Pancreas (tissue), 10 donors: ENCODE data around the gene PRR4. TPM values are rescaled to one million over a fixed set of nuclear protein-coding genes. Genes with fewer than 3 reads are reported as not detected.

ENCODE experiments used
- ATAC-seq, 4 donors: fragments of 200-7000 bp; cut with Tn5 transposase; one replicate each; pipeline versions ENCODE4 v1.8.0 to v1.9.1; 2020; ENCODE audit warnings: mild to moderate bottlenecking in 4 of 4, moderate library complexity in 4 of 4
- DNase-seq, 6 donors: peaks; one replicate each; pipeline ENCODE4 v3.0.0-alpha.2; 2020
- FAIRE-seq: peaks from 2 replicates; lab custom pipeline; 2012; peaks lifted over from hg19 to GRCh38; lab: Jason Lieb, UNC
- H3K27ac ChIP-seq, 4 donors: fragments of 200-600 bp; sonication (generic); 1 replicate in 3 of 4; 2 replicates in 1 of 4; pipeline versions ENCODE4 v1.5.0 to v1.8.0; 2020
- H3K27me3 ChIP-seq, 4 donors: fragments of 200-600 bp; one replicate each; pipeline ENCODE4 v1.8.0; 2021
- H3K36me3 ChIP-seq, 3 donors: fragments of 200-600 bp; sonication (generic) in 1 of 3; one replicate each; pipeline versions ENCODE4 v1.5.0 to v1.8.0; 2020 to 2021
- H3K4me1 ChIP-seq, 3 donors: fragments of 200-600 bp; one replicate each; pipeline ENCODE4 v1.8.0; 2021
- H3K4me3 ChIP-seq, 4 donors: fragments of 200-600 bp; sonication (generic) in 2 of 4; one replicate each; pipeline versions ENCODE4 v1.5.0 to v1.8.0; 2020 to 2021
- H3K9me3 ChIP-seq, 4 donors: fragments of 200-600 bp; one replicate each; pipeline ENCODE4 v1.8.0; 2021
- CTCF ChIP-seq, 4 donors: fragments of 200-600 bp; sonication (generic) in 3 of 4; IDR thresholded peaks; one replicate each; pipeline versions ENCODE4 v1.5.0 to v1.8.0; 2021; ENCODE audit warnings: antibody characterized with exemption in 4 of 4
- WGBS, 2 donors: extraction: QIAGEN DNeasy Blood & Tissue Kit; methylation state at CpG; one replicate each; pipeline ENCODE4 v1.1.7; 2013; 5-methylcytosine and 5-hydroxymethylcytosine counted together
- intact Hi-C, 3 donors: fragments of 100-400 bp; cut with DNase I; formaldehyde crosslinking; loops; one replicate each; pipeline versions ENCODE4 v1.11.1 to v1.14.2; 2022
- polyA plus RNA-seq, 2 donors: library from polyadenylated mRNA; stranded (reverse); fragments of 200-250 nt; gene quantifications; one replicate each; pipeline ENCODE4 v1.2.3, GENCODE V29; 2013
- total RNA-seq, 6 donors: library from RNA; stranded (reverse); fragmentation: NEBNext Ultra II Directional in 4 of 6; extraction: Animal tissue kit (Norgen Biotek cat#: 25700) in 4 of 6; gene quantifications; one replicate each; pipeline versions ENCODE4 v1.2.1 to v1.2.4, GENCODE V29; 2021 to 2023
- donor health status: healthy with polysubstance abuse.
- donor health status: DM: no; HTN: no; CAD: no; lungs with moderate emphysema.
- donor health status: DM: no; HTN: no; CAD: no.
- donor health status: control.
- donor health status: control.
- donor health status: Bipolar disorder and iron deficiency.
- donor health status: DM: yes; HTN: yes; CAD: no.
- donor health status: DM: no; HTN: no; CAD: no.
- donor health status: DM: no; HTN: no; CAD: no.
- donor health status: DM: yes; HTN: yes; CAD: no.

The PRR4 gene
- total and polyA plus RNA-seq, 8 donors: 0.32 to 4.3 (median 0.83) TPM; not detected in 1

- no peak for TF ChIP-seq CTCF (IDR thresholded peaks at IDR 0.05)
- FAIRE-seq (no peak), ATAC-seq (no peak), DNase-seq (no peak)
- Histone ChIP-seq H3K9me3 (no peaks in the 10 kb centered on the region), H3K4me3 (no peak overlapping the region), H3K27me3 (no peaks in the 10 kb centered on the region), H3K36me3 (no peaks in the 10 kb centered on the region), H3K27ac (no peak overlapping the region), H3K4me1 (no peaks in the 10 kb centered on the region)
- intact Hi-C loops: no loop called here
- WGBS, 2 donors: 85 to 89% methylated on average over 2 of the region's 2 CpGs
Measured at GRCh38 chr12:10853776-10854175, 4.5 kb upstream of the PRR4 start.

- no peaks in the 10 kb centered on the region for H3K27me3 ChIP-seq
- H3K36me3 ChIP-seq: no peaks in the 10 kb centered on the region
- no peaks in the 10 kb centered on the region for H3K9me3 ChIP-seq
- DNase-seq: no peak
- H3K4me1 ChIP-seq: no peaks in the 10 kb centered on the region
- no peak overlapping the region for H3K27ac ChIP-seq
- TF ChIP-seq CTCF (IDR thresholded peaks at IDR 0.05): no peak
- intact Hi-C loops: no loop called here
- FAIRE-seq: no peak
- 91 to 96% methylated on average over 4 of the region's 4 CpGs for WGBS, 2 donors
- no peak for ATAC-seq
- H3K4me3 ChIP-seq: no peak overlapping the region
Measured at GRCh38 chr12:10851243-10851858, 2.1 kb upstream of the PRR4 start.

- DNase-seq: no peak
- no peak overlapping the region for H3K27ac ChIP-seq
- intact Hi-C loops: no loop called here
- H3K4me3 ChIP-seq: no peak overlapping the region
- no peaks in the 10 kb centered on the region for H3K4me1 ChIP-seq
- H3K9me3 ChIP-seq: no peaks in the 10 kb centered on the region
- WGBS, 2 donors: 33 to 42% methylated on average over 2 of the region's 2 CpGs
- no peak for ATAC-seq
- no peaks in the 10 kb centered on the region for H3K36me3 ChIP-seq
- TF ChIP-seq CTCF (IDR thresholded peaks at IDR 0.05): no peak
- no peaks in the 10 kb centered on the region for H3K27me3 ChIP-seq
- FAIRE-seq: no peak
Measured at GRCh38 chr12:10847744-10848143, 1.5 kb downstream of the PRR4 start.

GRCh38 chr12:10842862-10843261, 6.4 kb downstream of the PRR4 start:
- no peaks in the 10 kb centered on the region for H3K9me3 ChIP-seq
- WGBS, 2 donors: 96 to 97% methylated on average over 2 of the region's 2 CpGs
- no peak for TF ChIP-seq CTCF (IDR thresholded peaks at IDR 0.05)
- ATAC-seq (no peak), DNase-seq (no peak), FAIRE-seq (no peak)
- H3K36me3 ChIP-seq: no peaks in the 10 kb centered on the region
- intact Hi-C loops: no loop called here
- H3K4me1 ChIP-seq: no peaks in the 10 kb centered on the region
- H3K27ac ChIP-seq: no peak overlapping the region
- H3K4me3 ChIP-seq: no peak overlapping the region
- no peaks in the 10 kb centered on the region for H3K27me3 ChIP-seq

- no peak overlapping the region for H3K4me3 ChIP-seq
- FAIRE-seq: no peak
- no peak for ATAC-seq
- no peaks in the 10 kb centered on the region for H3K27me3 ChIP-seq
- no peaks in the 10 kb centered on the region for H3K9me3 ChIP-seq
- intact Hi-C loops: no loop called here
- 90% methylated on average over 3 of the region's 3 CpGs for WGBS, 2 donors
- no peak for DNase-seq
- TF ChIP-seq CTCF (IDR thresholded peaks at IDR 0.05): no peak
- no peak overlapping the region for H3K27ac ChIP-seq
- no peaks in the 10 kb centered on the region for H3K4me1 ChIP-seq
- H3K36me3 ChIP-seq: no peaks in the 10 kb centered on the region
Measured at GRCh38 chr12:10838461-10838860, 10.8 kb downstream of the PRR4 start.
